Activated T-cell treated with anti-CD3 and anti-CD28 coated beads, Interleukin-2, amount 50 U/mL, for 4 hours (primary cell): ENCODE results near the gene PIAS4. TPM values are rescaled to one million over a fixed set of nuclear protein-coding genes. Genes with fewer than 3 reads are reported as not detected.
"Not testable (repeated sequence)": the region's sequence is repeated elsewhere in the genome, so short reads cannot be mapped to it uniquely, and the experiment has no call there.

Experiments used
- ATAC-seq, 2 donors: fragments of 200-7000 bp; cut with Tn5 transposase; one replicate each; pipeline ENCODE4 v1.10.0; 2021
- DNase-seq: peaks from one replicate; pipeline ENCODE4 v3.0.0-alpha.2; 2020
- H3K27me3 Mint-ChIP-seq: one replicate; pipeline ENCODE4 v1.8.0; 2021; ENCODE audit warnings: low read depth, mixed read lengths
- H3K36me3 Mint-ChIP-seq: one replicate; pipeline ENCODE4 v1.8.0; 2022; ENCODE audit warnings: mixed read lengths; ENCODE audit not compliant: insufficient read depth
- H3K4me1 Mint-ChIP-seq: one replicate; pipeline ENCODE4 v1.8.0; 2021; ENCODE audit warnings: low read depth, mixed read lengths
- H3K4me3 Mint-ChIP-seq: one replicate; pipeline ENCODE4 v1.8.0; 2021; ENCODE audit warnings: mild to moderate bottlenecking, moderate library complexity, mixed read lengths
- H3K9me3 Mint-ChIP-seq: one replicate; pipeline ENCODE4 v1.8.0; 2021; ENCODE audit warnings: mixed read lengths
- total RNA-seq, 3 donors: library from RNA; stranded (reverse); gene quantifications; one replicate each; pipeline ENCODE4 v1.2.1, GENCODE V29; 2021

PIAS4 gene, protein sequence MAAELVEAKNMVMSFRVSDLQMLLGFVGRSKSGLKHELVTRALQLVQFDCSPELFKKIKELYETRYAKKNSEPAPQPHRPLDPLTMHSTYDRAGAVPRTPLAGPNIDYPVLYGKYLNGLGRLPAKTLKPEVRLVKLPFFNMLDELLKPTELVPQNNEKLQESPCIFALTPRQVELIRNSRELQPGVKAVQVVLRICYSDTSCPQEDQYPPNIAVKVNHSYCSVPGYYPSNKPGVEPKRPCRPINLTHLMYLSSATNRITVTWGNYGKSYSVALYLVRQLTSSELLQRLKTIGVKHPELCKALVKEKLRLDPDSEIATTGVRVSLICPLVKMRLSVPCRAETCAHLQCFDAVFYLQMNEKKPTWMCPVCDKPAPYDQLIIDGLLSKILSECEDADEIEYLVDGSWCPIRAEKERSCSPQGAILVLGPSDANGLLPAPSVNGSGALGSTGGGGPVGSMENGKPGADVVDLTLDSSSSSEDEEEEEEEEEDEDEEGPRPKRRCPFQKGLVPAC
- 10 to 100 TPM; 33.9 to 37.0 (median 35.3) TPM for total RNA-seq

DNA sequence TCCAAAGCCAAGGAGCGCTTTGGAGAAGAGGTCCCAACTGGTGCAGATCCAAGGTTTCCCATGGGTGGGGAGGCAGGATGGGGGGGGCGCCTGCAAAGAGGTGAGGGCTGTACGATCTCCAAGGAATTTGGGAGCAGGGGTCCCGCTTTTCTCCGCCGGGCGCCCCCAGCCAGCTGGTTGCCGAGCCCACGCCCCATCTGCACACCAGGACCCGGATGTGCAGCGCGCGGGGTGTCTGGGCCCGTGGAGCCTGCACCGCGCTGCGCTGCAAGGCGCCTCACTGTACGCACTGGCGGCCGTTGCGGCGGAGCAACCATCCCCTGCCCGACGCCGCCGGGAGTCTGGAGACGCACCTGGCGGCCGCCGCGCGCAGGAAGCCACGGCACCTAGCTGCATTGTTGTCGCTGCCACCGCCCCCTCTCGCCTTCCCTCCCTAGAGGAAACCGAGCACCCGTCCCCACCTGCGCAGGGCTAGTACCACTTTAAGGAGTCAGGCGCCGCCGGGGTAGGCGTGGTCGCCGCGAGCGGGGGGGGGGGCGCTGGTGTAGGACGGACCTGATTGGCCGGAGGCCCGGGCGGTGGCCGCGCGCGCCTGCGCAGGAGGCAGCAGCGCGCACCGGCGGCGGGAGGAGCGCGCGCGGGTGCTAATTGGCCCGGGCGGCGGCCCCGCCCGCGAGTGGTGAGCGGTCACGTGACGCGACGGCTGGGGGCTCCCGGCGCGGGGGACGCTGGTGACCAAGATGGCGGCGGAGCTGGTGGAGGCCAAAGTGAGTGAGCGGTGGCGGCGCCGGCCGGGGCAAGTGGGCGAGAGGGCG lies at the start of gene PIAS4:
Gene PIAS4, plus strand, starts transcription at position 716 of the 815 bp plus-strand sequence. Its CDS starts 25 bp downstream, at position 741.
- peak within 1 kb of the TSS; percentile 85 for H3K4me3 Mint-ChIP-seq

DNA sequence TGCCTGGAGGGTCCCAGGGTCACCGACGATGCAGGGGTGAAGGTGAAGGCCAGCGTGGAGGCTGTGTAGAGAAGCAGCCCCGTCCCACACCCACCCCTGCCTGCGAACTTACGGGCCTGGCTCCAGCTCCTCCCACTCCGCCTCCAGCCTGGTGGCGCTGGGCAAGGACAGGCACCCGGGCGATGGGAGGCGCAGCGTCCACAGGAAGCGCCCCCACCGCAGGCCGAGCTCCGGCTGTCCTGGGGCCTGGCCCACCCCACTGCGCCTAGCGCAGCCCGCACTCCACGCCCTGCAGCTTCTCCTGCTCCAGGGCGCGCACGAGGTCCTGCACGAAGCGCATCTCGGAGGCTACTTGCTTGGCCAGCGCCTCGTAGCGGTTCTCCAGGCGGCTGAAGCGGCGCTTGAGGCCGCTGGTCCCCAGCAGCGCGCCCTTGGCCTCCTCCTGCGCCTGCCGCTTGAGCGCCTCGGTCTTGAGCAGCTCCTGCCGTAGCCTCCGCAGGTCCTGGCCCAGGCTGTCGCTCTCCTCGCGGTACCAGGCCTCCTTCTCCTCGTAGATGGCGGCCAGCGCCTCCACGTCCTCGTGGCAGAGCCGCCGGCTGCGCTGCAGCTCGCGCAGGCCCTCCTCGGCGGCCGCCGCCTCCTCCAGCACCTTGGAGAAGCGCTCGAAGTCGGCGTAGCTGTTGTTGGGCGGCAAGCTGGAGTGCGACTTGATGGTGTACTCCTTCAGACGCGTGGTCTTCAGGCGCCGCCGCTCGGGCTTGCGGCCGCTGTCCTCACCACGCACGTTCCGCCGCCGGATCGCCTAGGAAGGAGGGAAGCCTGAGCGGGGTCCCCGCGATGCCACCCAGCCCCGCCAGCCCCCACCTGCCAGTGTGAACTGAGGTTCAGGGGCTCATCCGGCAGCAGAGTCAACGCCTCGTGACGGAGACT lies 48.4 kb upstream of the PIAS4 start:
- no peaks in the 10 kb centered on the region for H3K9me3 Mint-ChIP-seq
- peaks cover 4% of the 10 kb centered on the region for H3K36me3 Mint-ChIP-seq
- ATAC-seq (no peak), DNase-seq (no peak)
- no peaks in the 10 kb centered on the region for H3K4me1 Mint-ChIP-seq
- no peak overlapping the region for H3K4me3 Mint-ChIP-seq
- no peaks in the 10 kb centered on the region for H3K27me3 Mint-ChIP-seq

More for the DNA sequence above, at the start of gene PIAS4:
- Mint-ChIP-seq H3K27me3 (no peaks in the 10 kb centered on the region), H3K4me1 (peaks cover 29% of the 10 kb centered on the region), H3K36me3 (no peaks in the 10 kb centered on the region), H3K9me3 (no peaks in the 10 kb centered on the region)
- peak; percentile 97 for DNase-seq
- ATAC-seq: peak; percentile 94 to 95

DNA sequence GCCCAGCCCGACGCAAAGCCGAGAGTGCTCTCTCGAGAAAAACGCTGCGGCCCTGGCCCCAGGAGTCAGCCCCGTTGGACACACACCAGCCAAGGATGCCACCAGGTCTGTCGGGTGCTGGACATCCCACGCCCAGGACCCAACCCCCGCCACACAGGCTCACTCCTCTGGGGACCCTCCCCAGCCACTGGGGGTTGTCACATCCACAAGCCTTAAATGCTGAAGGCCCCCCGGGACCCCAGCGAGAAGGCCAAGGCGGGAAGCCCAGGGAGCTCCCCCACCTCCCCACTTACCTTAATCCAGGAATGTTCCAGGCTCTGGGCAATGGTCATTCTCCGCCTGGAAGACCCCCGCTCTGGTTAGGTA lies 47.8 kb upstream of the PIAS4 start:
- no peaks in the 10 kb centered on the region for H3K9me3 Mint-ChIP-seq
- no peaks in the 10 kb centered on the region for H3K27me3 Mint-ChIP-seq
- ATAC-seq (no peak), DNase-seq (no peak)
- peaks cover 4% of the 10 kb centered on the region for H3K36me3 Mint-ChIP-seq
- no peaks in the 10 kb centered on the region for H3K4me1 Mint-ChIP-seq
- no peak overlapping the region for H3K4me3 Mint-ChIP-seq

DNA sequence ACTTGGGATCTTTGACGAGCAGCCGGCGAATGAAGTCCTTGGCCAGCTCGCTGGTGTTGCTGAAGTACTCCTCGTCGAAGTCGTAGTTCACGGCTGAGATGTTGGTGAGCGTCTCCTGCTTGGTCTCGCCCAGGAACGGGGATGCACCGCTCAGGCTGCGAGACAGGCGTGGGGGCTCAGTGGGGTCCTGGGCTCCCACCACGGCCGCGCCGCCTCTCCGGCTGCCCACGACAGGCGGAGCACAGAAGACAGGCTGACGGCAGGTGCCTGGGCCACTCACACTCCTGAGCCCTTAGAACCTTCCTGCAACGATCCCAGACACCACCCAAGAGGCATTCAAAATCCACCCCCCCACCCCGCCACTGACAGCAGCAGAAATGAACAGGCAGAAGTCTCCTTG lies 46.5 kb upstream of the PIAS4 start:
- DNase-seq (no peak), ATAC-seq (no peak)
- no peaks in the 10 kb centered on the region for H3K27me3 Mint-ChIP-seq
- no peaks in the 10 kb centered on the region for H3K9me3 Mint-ChIP-seq
- no peaks in the 10 kb centered on the region for H3K4me1 Mint-ChIP-seq
- no peak overlapping the region for H3K4me3 Mint-ChIP-seq
- H3K36me3 Mint-ChIP-seq: peaks cover 8% of the 10 kb centered on the region

DNA sequence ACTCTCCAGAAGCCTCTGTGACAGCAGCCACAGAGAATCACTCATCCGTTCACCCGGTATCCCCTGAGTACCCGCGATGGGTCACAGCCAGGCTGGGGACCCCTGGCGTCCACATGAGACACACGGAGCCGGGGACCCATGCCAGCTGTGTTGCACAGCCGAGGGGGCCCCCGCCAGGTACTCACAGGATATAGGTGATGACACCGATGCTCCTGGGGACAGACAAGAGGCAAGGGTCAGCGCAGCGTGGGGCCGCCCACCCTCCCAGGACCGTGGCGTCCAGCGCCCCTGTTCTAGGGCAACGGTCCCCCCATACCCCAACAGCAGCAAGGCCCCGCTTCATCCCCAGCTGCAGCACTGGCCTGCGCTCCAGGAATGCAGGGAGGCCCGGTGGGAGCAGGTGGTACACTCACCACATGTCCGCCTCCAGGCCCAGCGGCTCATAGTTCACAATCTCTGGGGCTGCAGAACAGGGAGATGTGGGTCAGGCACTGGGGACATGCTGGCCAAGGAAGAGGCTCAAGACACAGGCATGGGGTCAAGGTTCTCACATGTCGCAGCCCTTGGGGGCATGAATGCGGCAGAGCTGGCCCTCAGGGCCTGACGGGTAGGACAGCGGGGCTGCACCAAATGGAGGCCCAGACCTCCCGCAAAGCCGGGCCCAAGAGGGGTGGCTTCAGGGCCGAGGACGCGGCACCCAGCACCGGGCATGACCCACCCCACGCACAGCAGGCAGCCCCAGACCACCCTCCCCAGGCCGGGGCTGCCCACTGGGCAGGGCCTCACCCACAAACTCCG lies 43.9 kb upstream of the PIAS4 start:
- H3K4me3 Mint-ChIP-seq: no peak overlapping the region
- H3K9me3 Mint-ChIP-seq: no peaks in the 10 kb centered on the region
- no peaks in the 10 kb centered on the region for H3K27me3 Mint-ChIP-seq
- peaks cover 7% of the 10 kb centered on the region for H3K4me1 Mint-ChIP-seq
- peaks cover 7% of the 10 kb centered on the region for H3K36me3 Mint-ChIP-seq
- no peak for ATAC-seq
- DNase-seq: no peak

DNA sequence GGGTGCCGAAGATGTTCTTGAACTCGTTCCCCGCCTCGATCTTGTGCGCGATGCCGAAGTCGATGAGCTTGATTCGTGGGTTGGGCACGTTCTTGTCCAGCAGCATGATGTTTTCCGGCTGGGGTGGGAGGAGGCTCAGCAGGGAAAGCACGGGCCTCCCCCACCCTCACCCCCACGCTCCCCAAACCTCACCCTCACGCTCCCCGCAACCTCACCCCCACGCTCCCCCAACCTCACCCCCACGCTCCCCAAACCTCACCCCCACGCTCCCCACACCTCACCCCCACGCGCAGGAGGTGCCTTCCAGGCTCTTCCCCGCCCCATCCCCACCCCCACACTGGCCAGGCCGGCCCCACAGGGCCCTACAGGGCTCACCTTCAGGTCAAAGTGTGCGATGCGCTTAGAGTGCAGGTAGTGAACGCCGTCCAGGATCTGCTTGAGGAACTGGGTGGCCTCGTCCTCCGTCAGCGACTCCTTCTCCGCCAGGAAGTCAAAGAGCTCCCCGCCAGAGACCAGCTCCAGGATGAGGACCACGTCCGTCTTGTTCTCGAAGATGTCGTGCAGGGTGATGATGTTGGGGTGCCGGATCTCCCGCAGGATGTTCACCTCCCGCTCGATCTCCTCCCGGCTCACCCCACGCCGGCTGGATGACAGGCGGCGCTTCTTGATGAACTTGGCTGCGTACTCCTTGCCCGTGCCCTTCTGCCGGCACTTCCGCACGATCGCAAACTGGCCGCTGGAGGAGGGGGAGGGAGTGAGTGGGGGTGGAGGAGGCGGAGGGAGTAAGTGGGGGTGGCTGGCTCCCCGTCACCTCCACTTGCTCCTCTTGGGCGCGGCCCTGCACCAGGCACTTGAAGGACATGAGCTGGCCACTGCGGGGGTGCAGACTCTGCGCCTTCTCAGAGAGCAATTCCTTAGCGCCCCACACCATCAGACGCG lies 43.0 kb upstream of the PIAS4 start:
- ATAC-seq: no peak
- H3K4me3 Mint-ChIP-seq: no peak overlapping the region
- H3K9me3 Mint-ChIP-seq: no peaks in the 10 kb centered on the region

DNA sequence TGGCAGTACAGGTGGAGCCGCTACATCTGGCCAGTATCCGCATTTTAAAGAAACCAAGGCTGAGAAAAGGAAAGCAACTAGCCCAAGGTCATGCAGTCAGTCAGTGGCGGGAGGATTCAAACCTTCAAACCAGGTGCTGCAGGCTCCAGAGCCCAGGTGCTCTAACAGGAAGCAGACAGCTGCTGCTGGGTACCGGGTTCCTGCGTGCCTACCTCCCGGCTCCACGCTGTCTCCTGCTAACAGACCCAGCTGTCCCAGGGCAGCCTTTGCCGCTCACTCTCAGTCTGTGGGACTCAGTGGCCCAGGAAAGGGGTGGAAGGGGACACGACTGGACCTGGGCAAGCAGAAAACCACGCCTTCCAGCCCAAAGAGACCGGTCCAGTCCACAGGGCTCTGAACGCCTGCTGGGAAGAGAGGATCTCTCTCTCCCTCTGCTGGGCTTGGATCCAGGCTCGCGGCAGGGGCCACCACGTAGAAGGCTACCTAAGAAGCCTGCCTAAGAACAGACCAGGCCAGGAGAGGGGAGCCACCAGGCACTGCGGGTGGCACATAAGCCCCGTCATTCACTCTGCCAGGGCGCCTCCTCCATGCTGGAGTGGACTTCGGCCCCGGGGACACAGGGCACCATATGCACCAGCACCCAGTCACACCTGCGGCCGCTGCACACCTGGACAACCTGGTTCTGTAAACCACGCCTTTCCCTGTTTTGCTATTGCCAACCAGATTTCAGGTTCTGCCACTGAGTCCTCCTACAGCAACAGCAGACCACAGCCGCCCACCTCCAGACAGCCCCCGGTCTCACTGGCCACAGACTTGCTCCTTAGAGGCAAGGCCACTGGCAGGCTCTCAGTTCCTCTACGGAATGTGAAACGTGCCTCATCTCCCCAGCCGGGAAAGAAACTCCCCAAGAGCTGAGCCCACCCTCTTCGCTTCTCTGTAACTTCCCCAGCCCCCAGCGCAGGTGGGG lies 41.2 kb upstream of the PIAS4 start:
- peaks cover 7% of the 10 kb centered on the region for H3K36me3 Mint-ChIP-seq
- ATAC-seq (no peak), DNase-seq (no peak)
- H3K27me3 Mint-ChIP-seq: no peaks in the 10 kb centered on the region
- no peaks in the 10 kb centered on the region for H3K9me3 Mint-ChIP-seq
- no peak overlapping the region for H3K4me3 Mint-ChIP-seq
- H3K4me1 Mint-ChIP-seq: peaks cover 28% of the 10 kb centered on the region

More for the DNA sequence above, 43.0 kb upstream of the PIAS4 start:
- peaks cover 13% of the 10 kb centered on the region for H3K4me1 Mint-ChIP-seq
- H3K27me3 Mint-ChIP-seq: no peaks in the 10 kb centered on the region
- no peak for DNase-seq
- H3K36me3 Mint-ChIP-seq: peaks cover 7% of the 10 kb centered on the region

DNA sequence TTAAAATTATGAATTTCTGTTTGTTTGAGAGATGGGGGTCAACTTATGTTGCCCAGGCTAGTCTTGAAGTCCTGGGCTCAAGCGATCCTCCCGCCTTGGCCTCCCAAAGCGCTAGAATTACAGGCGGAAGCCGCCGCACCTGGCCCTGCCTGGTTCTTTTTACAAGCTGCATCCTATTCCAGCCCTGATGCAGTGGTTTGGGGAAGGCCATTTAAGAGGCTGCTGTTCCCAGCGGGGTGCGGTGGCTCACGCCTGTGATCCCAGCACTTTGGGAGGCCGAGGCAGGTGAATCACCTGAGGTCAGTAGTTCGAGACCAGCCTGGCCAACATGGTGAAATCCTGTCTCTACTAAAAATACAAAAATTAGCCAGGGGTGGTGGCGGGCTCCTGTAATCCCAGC lies 39.6 kb upstream of the PIAS4 start:
- ATAC-seq, H3K9me3 Mint-ChIP-seq, H3K27me3 Mint-ChIP-seq, H3K4me3 Mint-ChIP-seq, DNase-seq, H3K36me3 Mint-ChIP-seq: not testable (repeated sequence)
- H3K4me1 Mint-ChIP-seq: peaks cover 30% of the 10 kb centered on the region

DNA sequence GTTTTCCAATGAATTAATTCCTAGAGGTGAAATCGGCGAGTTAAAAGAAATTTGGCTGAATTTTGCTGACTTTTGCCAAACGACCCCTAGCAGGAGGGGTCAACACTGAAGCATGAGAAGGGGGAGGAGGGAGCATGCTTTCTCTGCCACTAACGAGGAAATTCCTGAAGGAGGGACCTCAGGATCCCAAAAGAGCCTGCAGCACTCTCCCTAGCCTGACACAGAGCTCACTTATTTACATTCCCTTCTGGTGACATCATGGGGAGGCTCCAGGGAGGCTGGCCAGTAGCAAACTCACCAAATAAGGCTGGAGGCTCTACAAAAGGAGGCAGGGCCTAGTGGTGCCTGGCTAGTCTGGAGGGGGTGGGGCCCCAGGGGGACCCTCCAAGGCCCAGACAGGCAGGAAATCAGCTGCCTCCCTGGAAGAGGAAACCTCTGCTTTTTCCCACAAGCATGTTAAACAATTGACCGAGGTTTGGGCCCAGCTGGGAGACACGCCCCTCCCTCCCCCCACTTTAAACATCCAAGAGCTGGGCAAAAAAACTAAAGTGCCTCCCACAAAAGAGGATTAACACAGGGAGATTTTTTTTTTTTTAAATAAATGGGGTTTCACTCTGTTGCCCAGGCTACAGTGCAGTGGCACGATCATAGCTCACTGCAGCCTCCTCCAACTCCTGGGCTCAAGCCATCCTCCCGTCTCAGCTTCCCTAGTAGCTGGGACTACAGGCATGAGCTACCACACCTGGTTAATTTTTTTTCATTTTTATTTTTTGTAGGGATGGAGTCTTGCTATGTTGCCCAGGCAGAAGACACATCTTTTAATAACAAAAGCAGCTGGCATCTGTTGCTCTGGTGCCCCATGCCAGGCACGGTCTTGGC lies 38.7 kb upstream of the PIAS4 start:
- no peak for ATAC-seq
- no peak for DNase-seq
- Mint-ChIP-seq H3K4me3 (peak overlapping the region; percentile 88), H3K27me3 (no peaks in the 10 kb centered on the region), H3K9me3 (no peaks in the 10 kb centered on the region), H3K4me1 (peaks cover 30% of the 10 kb centered on the region), H3K36me3 (peaks cover 7% of the 10 kb centered on the region)

DNA sequence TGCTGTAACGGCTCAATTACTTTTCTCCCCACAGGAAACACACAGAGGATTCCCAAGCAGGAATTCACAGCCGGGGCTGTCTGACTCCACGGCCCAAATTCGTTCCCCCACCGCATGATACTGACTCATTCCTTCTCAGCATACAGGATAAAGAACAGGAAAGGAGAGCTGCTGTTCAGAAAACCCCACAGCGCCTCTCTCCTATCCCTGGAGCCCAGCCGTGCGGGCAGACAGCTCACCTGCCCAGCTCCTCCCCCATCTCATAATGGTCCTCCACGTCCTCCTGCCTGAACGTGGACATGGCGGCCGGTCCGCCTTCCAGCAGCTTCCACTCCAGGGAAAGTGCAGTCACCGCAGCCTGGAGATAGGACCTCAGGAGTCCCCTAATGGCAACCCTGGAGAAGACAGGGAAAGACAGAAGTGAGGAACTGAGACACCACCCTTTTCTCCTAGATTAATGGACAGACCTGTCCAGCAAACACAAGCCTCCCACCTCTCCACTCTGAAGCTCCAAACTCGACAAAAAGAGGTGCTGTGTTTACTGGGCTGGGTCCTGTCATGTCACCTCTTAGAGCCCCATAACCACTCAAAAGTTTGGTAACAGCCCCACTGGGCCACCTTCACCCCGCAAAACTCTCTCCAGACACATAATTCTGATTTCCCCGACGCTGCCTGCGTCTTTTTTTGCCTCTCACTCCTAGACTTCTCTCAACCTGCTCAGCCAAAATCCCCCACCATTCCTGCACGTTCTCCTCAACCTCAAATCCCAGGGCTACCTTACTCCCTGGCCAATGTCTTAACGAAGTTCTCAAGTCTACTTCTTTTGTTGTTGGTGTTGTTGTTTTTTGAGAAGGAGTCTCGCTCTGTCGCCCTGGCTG lies 37.9 kb upstream of the PIAS4 start:
- peaks cover 7% of the 10 kb centered on the region for H3K36me3 Mint-ChIP-seq
- no peaks in the 10 kb centered on the region for H3K27me3 Mint-ChIP-seq
- DNase-seq (no peak), ATAC-seq (no peak)
- H3K4me3 Mint-ChIP-seq: peak overlapping the region; percentile 88
- H3K9me3 Mint-ChIP-seq: no peaks in the 10 kb centered on the region
- H3K4me1 Mint-ChIP-seq: peaks cover 30% of the 10 kb centered on the region
